Neural cell (in vitro differentiated cells): ENCODE data around the gene WDSUB1. TPM values are rescaled to one million over a fixed set of nuclear protein-coding genes. Genes with fewer than 3 reads are reported as not detected.

Experiments
- H2AFZ ChIP-seq: fragments of 200-600, 300-800 bp; sonication (generic), shearing (Covaris generic); 2 replicates; pipeline ENCODE4 v1.6.0; 2014; ENCODE audit warnings: low read depth, mild to moderate bottlenecking, antibody characterized with exemption, low read length, moderate library complexity
- H3F3A ChIP-seq: fragments of 200-600 bp; shearing (Covaris generic); 2 replicates; pipeline ENCODE4 v1.6.1; 2016; ENCODE audit warnings: mild to moderate bottlenecking, moderate library complexity, mixed read lengths, antibody characterized with exemption, low read length; ENCODE audit not compliant: insufficient read depth, poor library complexity, severe bottlenecking
- H3K27ac ChIP-seq: fragments of 200-600, 300-800 bp; sonication (generic), shearing (Covaris generic); 2 replicates; pipeline ENCODE4 v1.5.1; 2014; ENCODE audit warnings: mild to moderate bottlenecking, low read length, moderate library complexity
- H3K27me3 ChIP-seq: fragments of 300-800, 200-600 bp; sonication (generic), shearing (Covaris generic); 2 replicates; pipeline ENCODE4 v1.6.0; 2014; ENCODE audit warnings: mild to moderate bottlenecking, low read depth, low read length, moderate library complexity; ENCODE audit not compliant: insufficient read depth
- H3K36me3 ChIP-seq: fragments of 300-800, 200-600 bp; sonication (generic), shearing (Covaris generic); 2 replicates; pipeline ENCODE4 v1.5.1; 2014; ENCODE audit warnings: mild to moderate bottlenecking, antibody characterized with exemption, low read length, moderate library complexity; ENCODE audit not compliant: insufficient read depth
- H3K4me2 ChIP-seq: fragments of 300-800, 200-600 bp; sonication (generic), shearing (Covaris generic); 2 replicates; pipeline ENCODE4 v1.6.0; 2014; ENCODE audit warnings: mild to moderate bottlenecking, low read length
- H3K4me3 ChIP-seq: fragments of 300-800, 200-600 bp; sonication (generic), shearing (Covaris generic); 2 replicates; pipeline ENCODE4 v1.5.1; 2014; ENCODE audit warnings: mild to moderate bottlenecking, low read length, moderate library complexity
- H3K79me2 ChIP-seq: fragments of 200-600 bp; shearing (Covaris generic); replicated peaks from 2 replicates; pipeline ENCODE4 v1.6.0; 2014; ENCODE audit warnings: mild to moderate bottlenecking, low read length, moderate library complexity; ENCODE audit not compliant: insufficient read depth
- H3K9ac ChIP-seq: fragments of 300-800, 200-600 bp; sonication (generic), shearing (Covaris generic); 2 replicates; pipeline ENCODE4 v1.6.1; 2016; ENCODE audit warnings: mild to moderate bottlenecking, low read length, mixed read lengths
- H3K9me2 ChIP-seq: fragments of 200-600 bp; shearing (Covaris generic); 2 replicates; pipeline ENCODE4 v1.6.1; 2016; ENCODE audit warnings: mild to moderate bottlenecking, low read length, mixed read lengths; ENCODE audit not compliant: insufficient read depth
- H3K9me3 ChIP-seq: fragments of 200-600, 300-800 bp; sonication (generic), shearing (Covaris generic); 2 replicates; pipeline ENCODE4 v1.6.1; 2016; ENCODE audit warnings: mild to moderate bottlenecking, mixed run types, low read length, moderate library complexity, mixed read lengths
- H4K20me1 ChIP-seq: fragments of 200-600 bp; shearing (Covaris generic); 2 replicates; pipeline ENCODE4 v1.6.1; 2016; ENCODE audit warnings: mild to moderate bottlenecking, mixed run types; ENCODE audit not compliant: insufficient read depth
- CTCF ChIP-seq: fragments of 450-650 bp; IDR thresholded peaks from 2 replicates; pipeline ENCODE4 v1.5.1; 2014; ENCODE audit warnings: antibody characterized with exemption, mild to moderate bottlenecking, moderate library complexity; ENCODE audit not compliant: poor library complexity, severe bottlenecking
- EP300 ChIP-seq: fragments of 450-650 bp; conservative IDR thresholded peaks from 2 replicates; pipeline ENCODE4 v1.6.1; 2014; ENCODE audit warnings: antibody characterized with exemption, mild to moderate bottlenecking, moderate library complexity; ENCODE audit not compliant: poor library complexity, severe bottlenecking
- EZH2 ChIP-seq: fragments of 200-600, 300-800 bp; shearing (Covaris generic), sonication (generic); IDR thresholded peaks from 2 replicates; pipeline ENCODE4 v1.6.1; 2014; ENCODE audit warnings: antibody characterized with exemption, low read length, borderline replicate concordance, mild to moderate bottlenecking; ENCODE audit not compliant: insufficient read depth, poor library complexity, severe bottlenecking
- MXI1 ChIP-seq: fragments of 450-650 bp; conservative IDR thresholded peaks from 2 replicates; pipeline ENCODE4 v1.6.1; 2014; ENCODE audit warnings: antibody characterized with exemption, mild to moderate bottlenecking; ENCODE audit not compliant: poor library complexity, severe bottlenecking
- POLR2AphosphoS5 ChIP-seq: IDR thresholded peaks from 2 replicates; pipeline ENCODE4 v1.6.1; 2012
- RAD21 ChIP-seq: fragments of 450-650 bp; conservative IDR thresholded peaks from 2 replicates; pipeline ENCODE4 v1.6.1; 2014; ENCODE audit warnings: antibody characterized with exemption, mild to moderate bottlenecking, moderate library complexity
- REST ChIP-seq: IDR thresholded peaks from 2 replicates; pipeline ENCODE4 v1.6.1; 2012; ENCODE audit warnings: borderline replicate concordance
- SMC3 ChIP-seq: fragments of 450-650 bp; conservative IDR thresholded peaks from 2 replicates; pipeline ENCODE4 v1.6.1; 2014; ENCODE audit warnings: antibody characterized with exemption, mild to moderate bottlenecking, moderate library complexity; ENCODE audit not compliant: poor library complexity
- TAF1 ChIP-seq: IDR thresholded peaks from 2 replicates; pipeline ENCODE4 v1.6.1; 2012; ENCODE audit warnings: low read depth
- polyA plus RNA-seq: library from polyadenylated mRNA; depleted of rRNA; stranded (reverse); fragments of >200 nt; gene quantifications from 2 replicates; pipeline ENCODE4 v1.2.3, GENCODE V29; 2014

The WDSUB1 gene
- polyA plus RNA-seq, 1 donor from 2014 or later = 11.1 TPM

GRCh38 chr2:159188449-159188848 lies 98.1 kb downstream of the WDSUB1 start:
- H2AFZ ChIP-seq = no peak overlapping the region
- no peaks in the 10 kb centered on the region for H3K9me2 ChIP-seq
- H3K79me2 ChIP-seq = no peaks in the 10 kb centered on the region
- H3K4me3 ChIP-seq = no peak overlapping the region
- no peak for TF ChIP-seq CTCF
- TF ChIP-seq REST = no peak
- no peak for TF ChIP-seq TAF1
- TF ChIP-seq MXI1 = no peak
- no peak for TF ChIP-seq RAD21
- TF ChIP-seq POLR2AphosphoS5 = no peak
- no peak for TF ChIP-seq EP300
- no peak for TF ChIP-seq EZH2
- no peak for TF ChIP-seq SMC3
- H3K36me3 ChIP-seq = no peaks in the 10 kb centered on the region
- no peaks in the 10 kb centered on the region for H3K9me3 ChIP-seq
- H3K27ac ChIP-seq = no peak overlapping the region
- no peak overlapping the region for H3K4me2 ChIP-seq
- no peaks in the 10 kb centered on the region for H3F3A ChIP-seq
- no peaks in the 10 kb centered on the region for H3K27me3 ChIP-seq
- no peak overlapping the region for H3K9ac ChIP-seq
- H4K20me1 ChIP-seq = no peaks in the 10 kb centered on the region

- no peak overlapping the region for H3K4me2 ChIP-seq
- H3K79me2 ChIP-seq = no peaks in the 10 kb centered on the region
- H2AFZ ChIP-seq = no peak overlapping the region
- H3F3A ChIP-seq = no peaks in the 10 kb centered on the region
- no peak overlapping the region for H3K4me3 ChIP-seq
- H3K9me3 ChIP-seq = no peaks in the 10 kb centered on the region
- no peaks in the 10 kb centered on the region for H3K27me3 ChIP-seq
- no peak for TF ChIP-seq MXI1
- no peak for TF ChIP-seq CTCF
- TF ChIP-seq SMC3 = no peak
- no peak for TF ChIP-seq POLR2AphosphoS5
- no peak for TF ChIP-seq EP300
- TF ChIP-seq EZH2 = no peak
- no peak for TF ChIP-seq REST
- no peaks in the 10 kb centered on the region for H4K20me1 ChIP-seq
- no peak overlapping the region for H3K9ac ChIP-seq
- no peak overlapping the region for H3K27ac ChIP-seq
- H3K9me2 ChIP-seq = no peaks in the 10 kb centered on the region
- H3K36me3 ChIP-seq = no peaks in the 10 kb centered on the region
Measured at GRCh38 chr2:159187106-159187505, 99.4 kb downstream of the WDSUB1 start.
